Keratinocyte (primary cell): Measurements from ENCODE around the gene CEACAM21. TPM values are rescaled to one million over a fixed set of nuclear protein-coding genes. Genes with fewer than 3 reads are reported as not detected.

ENCODE experiments used
- DNase-seq: peaks from one replicate; pipeline ENCODE4 v3.0.0-alpha.2; 2011; ENCODE audit warnings: low read depth, missing footprints, low spot score
- FAIRE-seq: peaks from 2 replicates; lab custom pipeline; 2011; peaks lifted over from hg19 to GRCh38; lab: Jason Lieb, UNC
- H2AFZ ChIP-seq: 2 replicates; pipeline ENCODE4 v1.6.0; 2012; ENCODE audit warnings: low read length, control low read depth, inconsistent platforms; ENCODE audit not compliant: control insufficient read depth
- H3K27ac ChIP-seq: 2 replicates; pipeline ENCODE4 v1.5.1; 2011; ENCODE audit warnings: low read length; ENCODE audit not compliant: control insufficient read depth, insufficient read depth
- H3K27me3 ChIP-seq: 3 replicates; pipeline ENCODE4 v1.6.0; 2011; ENCODE audit warnings: low read length; ENCODE audit not compliant: control insufficient read depth, insufficient read depth; ENCODE audit errors: extremely low read depth
- H3K36me3 ChIP-seq, 2 experiments: 2 replicates in 1 of 2; 3 replicates in 1 of 2; pipeline ENCODE4 v1.5.1; 2011; ENCODE audit warnings: low read length in 2 of 2, mild to moderate bottlenecking in 1 of 2; ENCODE audit not compliant: control insufficient read depth in 2 of 2, insufficient read depth in 2 of 2; ENCODE audit errors: extremely low read depth in 1 of 2
- H3K4me1 ChIP-seq: 3 replicates; pipeline ENCODE4 v1.5.1; 2011; ENCODE audit warnings: low read length; ENCODE audit not compliant: control insufficient read depth, insufficient read depth; ENCODE audit errors: extremely low read depth
- H3K4me2 ChIP-seq: 3 replicates; pipeline ENCODE4 v1.6.0; 2011; ENCODE audit warnings: low read depth, low read length; ENCODE audit not compliant: control insufficient read depth, insufficient read depth; ENCODE audit errors: extremely low read depth
- H3K4me3 ChIP-seq, 3 experiments: fragments of 200-600 bp in 1 of 3; sonication (generic) in 1 of 3; 2 replicates in 2 of 3; 3 replicates in 1 of 3; pipeline ENCODE4 v1.5.1; 2011 to 2016; ENCODE audit warnings: low read length in 3 of 3, mild to moderate bottlenecking in 3 of 3, control low read depth in 2 of 3, inconsistent platforms in 1 of 3, low read depth in 1 of 3, mixed read lengths in 1 of 3, mixed run types in 1 of 3, moderate library complexity in 1 of 3; ENCODE audit not compliant: control insufficient read depth in 2 of 3, insufficient read depth in 2 of 3; ENCODE audit errors: extremely low read depth in 1 of 3
- H3K79me2 ChIP-seq: 2 replicates; pipeline ENCODE4 v1.6.0; 2012; ENCODE audit warnings: low read length; ENCODE audit not compliant: control insufficient read depth, insufficient read depth
- H3K9ac ChIP-seq: 3 replicates; pipeline ENCODE4 v1.6.0; 2011; ENCODE audit warnings: low read length; ENCODE audit not compliant: control insufficient read depth, insufficient read depth; ENCODE audit errors: extremely low read depth
- H3K9me1 ChIP-seq: 3 replicates; pipeline ENCODE4 v1.6.0; 2011; ENCODE audit warnings: low read length; ENCODE audit not compliant: control insufficient read depth, insufficient read depth; ENCODE audit errors: extremely low read depth
- H3K9me3 ChIP-seq: 2 replicates; pipeline ENCODE4 v1.5.1; 2012; ENCODE audit warnings: low read depth, low read length; ENCODE audit not compliant: control insufficient read depth
- H4K20me1 ChIP-seq: 3 replicates; pipeline ENCODE4 v1.6.0; 2011; ENCODE audit warnings: low read length; ENCODE audit not compliant: control insufficient read depth, insufficient read depth; ENCODE audit errors: extremely low read depth
- CTCF ChIP-seq, 3 experiments: IDR thresholded peaks in 1 of 3; conservative IDR thresholded peaks in 1 of 3; optimal IDR thresholded peaks in 1 of 3; 2 replicates in 2 of 3; 3 replicates in 1 of 3; pipeline versions ENCODE3 to v1.5.1; 2011; ENCODE audit warnings: low read length in 3 of 3, mild to moderate bottlenecking in 3 of 3, moderate library complexity in 2 of 3, control low read depth in 1 of 3, inconsistent platforms in 1 of 3; ENCODE audit not compliant: insufficient read depth in 2 of 3; ENCODE audit errors: extremely low read depth in 1 of 3
- EZH2 ChIP-seq: IDR thresholded peaks from one replicate; pipeline ENCODE4 v1.6.1; 2012; ENCODE audit warnings: inconsistent platforms, mild to moderate bottlenecking, low read length, moderate library complexity
- dilution Hi-C: fragments of 300-500 bp; cut with MboI; formaldehyde crosslinking; loops from one replicate; pipeline ENCODE4 v1.7.0; 2020; ENCODE audit warnings: low sequenced_read_pairs; ENCODE audit not compliant: extremely low pct_ligation_motif_present
- polyA plus RNA-seq, 5 experiments: library from polyadenylated mRNA; depleted of rRNA in 3 of 5; stranded (reverse) in 3 of 5; stranded (forward) in 1 of 5; unstranded in 1 of 5; fragments of >200 nt; gene quantifications; 1 replicate in 1 of 5; 2 replicates in 3 of 5; 3 replicates in 1 of 5; pipeline versions ENCODE4 v1.2.1 to v1.2.3, GENCODE V29; 2011 to 2012; ENCODE audit warnings: missing spikeins in 2 of 5, low read depth in 1 of 5, low replicate concordance in 1 of 5

The CEACAM21 gene
- polyA plus RNA-seq, 1 donor (not counting 4 experiments of a cell fraction or from before 2014, with no cell fraction given) = not detected

GRCh38 chr19:41532526-41532925 lies 43.4 kb upstream of the CEACAM21 start:
- dilution Hi-C loops = no loop called here
- Histone ChIP-seq H3K27me3 (no peaks in the 10 kb centered on the region), H4K20me1 (no peaks in the 10 kb centered on the region), H3K4me2 (no peak overlapping the region), H3K9me3 (no peaks in the 10 kb centered on the region), H2AFZ (no peak overlapping the region), H3K79me2 (no peaks in the 10 kb centered on the region), H3K4me3 (no peak overlapping the region), H3K4me1 (no peaks in the 10 kb centered on the region), H3K36me3 (no peaks in the 10 kb centered on the region), H3K9me1 (no peaks in the 10 kb centered on the region), H3K9ac (no peak overlapping the region), H3K27ac (no peak overlapping the region)
- FAIRE-seq (no peak), DNase-seq (no peak)
- TF ChIP-seq EZH2 (no peak), CTCF (optimal IDR thresholded peaks at IDR 0.05 in 1 of 3, IDR thresholded peaks at IDR 0.05 in 1 of 3, conservative IDR thresholded peaks at IDR 0.05 in 1 of 3; ENCODE audit: extremely low read depth in 1 of 3, insufficient read depth in 2 of 3, low read length in 3 of 3) (no peak)

- Histone ChIP-seq H3K27me3 (no peaks in the 10 kb centered on the region), H3K4me3 (no peak overlapping the region), H3K79me2 (no peaks in the 10 kb centered on the region), H3K9me3 (no peaks in the 10 kb centered on the region), H3K27ac (no peak overlapping the region), H3K4me2 (no peak overlapping the region), H4K20me1 (no peaks in the 10 kb centered on the region), H3K9me1 (no peaks in the 10 kb centered on the region), H2AFZ (no peak overlapping the region), H3K9ac (no peak overlapping the region), H3K4me1 (no peaks in the 10 kb centered on the region), H3K36me3 (no peaks in the 10 kb centered on the region)
- TF ChIP-seq EZH2 (no peak), CTCF (optimal IDR thresholded peaks at IDR 0.05 in 1 of 3, IDR thresholded peaks at IDR 0.05 in 1 of 3, conservative IDR thresholded peaks at IDR 0.05 in 1 of 3; ENCODE audit: extremely low read depth in 1 of 3, insufficient read depth in 2 of 3, low read length in 3 of 3) (no peak)
- no peak for DNase-seq
- dilution Hi-C loops = no loop called here
- no peak for FAIRE-seq
These were observed 42.2 kb upstream of the CEACAM21 start for GRCh38 chr19:41533671-41534215.
